ENCODE data around the gene FZD4. TPM values are rescaled to one million over a fixed set of nuclear protein-coding genes. Genes with fewer than 3 reads are reported as not detected.

Gene FZD4
- total and polyA plus RNA-seq, 2 donors from 2014 or later: 21.4 to 41.4 TPM

DNA sequence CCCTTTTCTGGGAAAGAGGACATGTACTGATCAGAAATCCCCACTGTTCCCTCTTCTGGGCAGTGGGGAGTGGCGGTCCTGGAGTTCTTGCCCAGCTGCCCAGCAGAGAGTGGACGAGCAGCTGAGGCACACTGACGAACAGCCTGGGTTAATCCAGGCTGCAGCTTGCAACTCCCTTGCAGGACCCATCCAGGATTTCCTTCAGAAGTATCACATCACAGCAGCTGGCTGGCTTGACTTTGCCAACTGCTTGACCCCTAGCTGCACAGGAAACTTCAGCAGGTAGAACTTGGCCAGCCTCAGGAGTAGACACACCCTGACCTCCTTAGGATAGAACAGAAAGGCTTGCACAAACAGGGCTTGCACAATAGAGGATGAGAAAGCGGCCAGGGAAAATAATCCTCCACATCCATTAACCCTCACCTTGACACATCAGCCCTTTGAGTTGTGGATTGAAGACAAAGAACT, 27.9 kb upstream of the FZD4 start:
- DNase-seq (peak in 1 of 5 donors; percentile 15), FAIRE-seq (no peak)
- H3K4me1 ChIP-seq (ENCODE audit: control insufficient read depth in 2 of 3, insufficient read depth in 2 of 3, low read depth in 1 of 3, low read length in 3 of 3): peaks cover 0 to 38% (median 16%) of the 10 kb centered on the region in 3 donors
- no peaks in the 10 kb centered on the region for H3K27me3 ChIP-seq (ENCODE audit: control insufficient read depth, insufficient read depth, low read length)
- TF ChIP-seq CTCF (IDR thresholded peaks at IDR 0.05; ENCODE audit: borderline replicate concordance, extremely low read depth, insufficient read depth): no peak
- H3K36me3 ChIP-seq (ENCODE audit: control insufficient read depth in 2 of 3, insufficient read depth in 3 of 3, low read length in 3 of 3): no peaks in the 10 kb centered on the region
- no peak overlapping the region for H3K9ac ChIP-seq (ENCODE audit: low read length in 3 of 3)
- H3K4me3 ChIP-seq (ENCODE audit: low read length in 3 of 3): no peak overlapping the region
- H3K27ac ChIP-seq (ENCODE audit: low read depth in 2 of 2, low read length in 2 of 2): no peak overlapping the region
- H3K9me3 ChIP-seq (ENCODE audit: control insufficient read depth in 2 of 3, insufficient read depth in 1 of 3, low read length in 3 of 3): no peaks in the 10 kb centered on the region
- intact Hi-C loops (cut with DNase I): no loop called here

- no peaks in the 10 kb centered on the region for H3K36me3 ChIP-seq (ENCODE audit: control insufficient read depth in 2 of 3, insufficient read depth in 3 of 3, low read length in 3 of 3)
- intact Hi-C loops (cut with DNase I): no loop called here
- no peak overlapping the region for H3K4me3 ChIP-seq (ENCODE audit: low read length in 3 of 3)
- no peak for FAIRE-seq
- H3K27me3 ChIP-seq (ENCODE audit: control insufficient read depth, insufficient read depth, low read length): no peaks in the 10 kb centered on the region
- H3K27ac ChIP-seq (ENCODE audit: low read depth in 2 of 2, low read length in 2 of 2): no peak overlapping the region
- DNase-seq: no peak
- no peak for TF ChIP-seq CTCF (IDR thresholded peaks at IDR 0.05; ENCODE audit: borderline replicate concordance, extremely low read depth, insufficient read depth)
- H3K4me1 ChIP-seq (ENCODE audit: control insufficient read depth in 2 of 3, insufficient read depth in 2 of 3, low read depth in 1 of 3, low read length in 3 of 3): peaks cover 0 to 38% (median 16%) of the 10 kb centered on the region in 3 donors
- no peaks in the 10 kb centered on the region for H3K9me3 ChIP-seq (ENCODE audit: control insufficient read depth in 2 of 3, insufficient read depth in 1 of 3, low read length in 3 of 3)
- no peak overlapping the region for H3K9ac ChIP-seq (ENCODE audit: low read length in 3 of 3)
These were observed 26.8 kb upstream of the FZD4 start for GRCh38 chr11:86981777-86982540.

GRCh38 chr11:86980086-86980796, 25.0 kb upstream of the FZD4 start:
- no peak for TF ChIP-seq CTCF (IDR thresholded peaks at IDR 0.05; ENCODE audit: borderline replicate concordance, extremely low read depth, insufficient read depth)
- DNase-seq: no peak
- no peak for FAIRE-seq
- Histone ChIP-seq H3K27ac (ENCODE audit: low read depth in 2 of 2, low read length in 2 of 2) (peak overlapping the region; percentile 71 to 82), H3K4me3 (ENCODE audit: low read length in 3 of 3) (peak overlapping the region in 2 of 3 donors; percentile 17 to 25), H3K36me3 (ENCODE audit: control insufficient read depth in 2 of 3, insufficient read depth in 3 of 3, low read length in 3 of 3) (no peaks in the 10 kb centered on the region), H3K27me3 (ENCODE audit: control insufficient read depth, insufficient read depth, low read length) (no peaks in the 10 kb centered on the region), H3K4me1 (ENCODE audit: control insufficient read depth in 2 of 3, insufficient read depth in 2 of 3, low read depth in 1 of 3, low read length in 3 of 3) (peaks cover 0 to 38% (median 16%) of the 10 kb centered on the region in 3 donors), H3K9ac (ENCODE audit: low read length in 3 of 3) (no peak overlapping the region), H3K9me3 (ENCODE audit: control insufficient read depth in 2 of 3, insufficient read depth in 1 of 3, low read length in 3 of 3) (no peaks in the 10 kb centered on the region)
- intact Hi-C loops (cut with DNase I): no loop called here

All from kidney (tissue), 14 donors.